HEK293 (cell line): ENCODE data around the gene FHAD1.

ENCODE experiments used
- CTCF ChIA-PET: fragments of 350-600 bp; formaldehyde crosslinking; extraction: SDS; loops from one replicate; lab custom pipeline; 2021; ENCODE audit warnings: antibody characterized with exemption; lab: Yijun Ruan, JAX
- POLR2A ChIA-PET: fragments of 300-600 bp; formaldehyde crosslinking; extraction: SDS; loops from one replicate; lab custom pipeline; 2020; ENCODE audit warnings: antibody characterized with exemption, inconsistent platforms; lab: Yijun Ruan, JAX
- H3K27ac ChIP-seq: fragments of 200-500 bp; sonication (Bioruptor generic); 2 replicates; pipeline ENCODE4 v1.5.1; 2014; ENCODE audit warnings: low read depth, low read length, control low read depth, inconsistent platforms; ENCODE audit errors: extremely low read depth
- H3K36me3 ChIP-seq, 2 experiments: fragments of 200-500 bp in 1 of 2; sonication (Bioruptor generic) in 1 of 2; 1 replicate in 1 of 2; 2 replicates in 1 of 2; pipeline ENCODE4 v1.5.1; 2014 to 2017; ENCODE audit warnings: inconsistent platforms in 2 of 2, low read length in 2 of 2; ENCODE audit not compliant: control insufficient read depth in 2 of 2, insufficient read depth in 1 of 2
- H3K4me1 ChIP-seq: fragments of 200-500 bp; sonication (Bioruptor generic); 2 replicates; pipeline ENCODE4 v1.5.1; 2014; ENCODE audit warnings: mild to moderate bottlenecking, low read length, inconsistent platforms; ENCODE audit not compliant: control insufficient read depth, insufficient read depth
- H3K4me3 ChIP-seq: 2 replicates; pipeline ENCODE4 v1.5.1; 2011; ENCODE audit warnings: low read depth, mild to moderate bottlenecking, control low read depth, low read length, moderate library complexity
- H3K9me3 ChIP-seq: fragments of 200-500 bp; sonication (Bioruptor generic); 2 replicates; pipeline ENCODE4 v1.5.1; 2014; ENCODE audit warnings: low read depth, low read length, inconsistent platforms; ENCODE audit not compliant: control insufficient read depth, insufficient read depth
- FEZF1 ChIP-seq: fragments of 450-650 bp; formaldehyde crosslinking; IDR thresholded peaks from 2 replicates; pipeline ENCODE4 v1.5.1; 2016; ENCODE audit warnings: missing biosample characterization, missing genetic modification characterization
- GFI1B ChIP-seq: fragments of 450-650 bp; formaldehyde crosslinking; IDR thresholded peaks from 2 replicates; pipeline ENCODE4 v1.5.1; 2016; ENCODE audit warnings: missing biosample characterization, missing genetic modification characterization
- GLIS1 ChIP-seq: fragments of 450-650 bp; formaldehyde crosslinking; IDR thresholded peaks from 2 replicates; pipeline ENCODE4 v1.5.1; 2016; ENCODE audit warnings: missing biosample characterization, missing genetic modification characterization
- GLIS2 ChIP-seq: fragments of 450-650 bp; formaldehyde crosslinking; IDR thresholded peaks from 2 replicates; pipeline ENCODE4 v1.5.1; 2016; ENCODE audit warnings: missing biosample characterization, missing genetic modification characterization
- IKZF3 ChIP-seq: fragments of 450-650 bp; IDR thresholded peaks from 2 replicates; pipeline ENCODE4 v1.5.0; 2018; ENCODE audit warnings: missing biosample characterization, mild to moderate bottlenecking, missing genetic modification characterization, moderate library complexity
- KLF1 ChIP-seq: fragments of 450-650 bp; formaldehyde crosslinking; IDR thresholded peaks from 2 replicates; pipeline ENCODE4 v1.5.1; 2016; ENCODE audit warnings: missing biosample characterization, missing genetic modification characterization
- OSR2 ChIP-seq: fragments of 450-650 bp; formaldehyde crosslinking; IDR thresholded peaks from 2 replicates; pipeline ENCODE4 v1.5.1; 2016; ENCODE audit warnings: missing biosample characterization, missing genetic modification characterization
- RBAK ChIP-seq: fragments of 450-650 bp; formaldehyde crosslinking; IDR thresholded peaks from 2 replicates; pipeline ENCODE4 v1.5.1; 2016; ENCODE audit warnings: missing biosample characterization, missing genetic modification characterization
- SALL2 ChIP-seq: fragments of 450-650 bp; formaldehyde crosslinking; IDR thresholded peaks from 2 replicates; pipeline ENCODE4 v1.5.0; 2017; ENCODE audit warnings: missing biosample characterization, mild to moderate bottlenecking, missing genetic modification characterization, borderline replicate concordance
- SETDB1 ChIP-seq: IDR thresholded peaks from one replicate; pipeline ENCODE4 v1.6.1; 2017; ENCODE audit warnings: mild to moderate bottlenecking, low read length, moderate library complexity, mixed read lengths; ENCODE audit not compliant: insufficient read length
- ZBTB20 ChIP-seq: fragments of 450-650 bp; formaldehyde crosslinking; IDR thresholded peaks from 2 replicates; pipeline ENCODE4 v1.5.1; 2016; ENCODE audit warnings: missing biosample characterization, missing genetic modification characterization
- ZBTB8A ChIP-seq: fragments of 450-650 bp; formaldehyde crosslinking; IDR thresholded peaks from 2 replicates; pipeline ENCODE4 v1.5.1; 2016; ENCODE audit warnings: missing biosample characterization, missing genetic modification characterization
- ZFHX2 ChIP-seq: fragments of 450-650 bp; formaldehyde crosslinking; conservative IDR thresholded peaks from 2 replicates; pipeline ENCODE4 v1.5.1; 2016; ENCODE audit warnings: missing biosample characterization, missing genetic modification characterization
- ZFP3 ChIP-seq: fragments of 450-650 bp; formaldehyde crosslinking; IDR thresholded peaks from 2 replicates; pipeline ENCODE4 v1.5.1; 2016; ENCODE audit warnings: low read depth, missing biosample characterization, missing genetic modification characterization
- ZFP69B ChIP-seq: fragments of 450-650 bp; formaldehyde crosslinking; IDR thresholded peaks from 2 replicates; pipeline ENCODE4 v1.5.1; 2016; ENCODE audit warnings: missing biosample characterization, missing genetic modification characterization
- ZNF133 ChIP-seq: fragments of 450-650 bp; formaldehyde crosslinking; IDR thresholded peaks from 2 replicates; pipeline ENCODE4 v1.5.1; 2016; ENCODE audit warnings: missing biosample characterization, missing genetic modification characterization
- ZNF16 ChIP-seq: fragments of 450-650 bp; formaldehyde crosslinking; IDR thresholded peaks from 2 replicates; pipeline ENCODE4 v1.5.1; 2016; ENCODE audit warnings: low read depth, missing biosample characterization, missing genetic modification characterization
- ZNF223 ChIP-seq: fragments of 450-650 bp; formaldehyde crosslinking; IDR thresholded peaks from 2 replicates; pipeline ENCODE4 v1.5.1; 2016; ENCODE audit warnings: missing biosample characterization, missing genetic modification characterization
- ZNF239 ChIP-seq: fragments of 450-650 bp; formaldehyde crosslinking; IDR thresholded peaks from 2 replicates; pipeline ENCODE4 v1.5.1; 2016; ENCODE audit warnings: missing biosample characterization, missing genetic modification characterization
- ZNF404 ChIP-seq: fragments of 450-650 bp; formaldehyde crosslinking; IDR thresholded peaks from 2 replicates; pipeline ENCODE4 v1.5.1; 2017; ENCODE audit warnings: missing biosample characterization, missing genetic modification characterization
- ZNF548 ChIP-seq: fragments of 450-650 bp; formaldehyde crosslinking; IDR thresholded peaks from 2 replicates; pipeline ENCODE4 v1.5.1; 2016; ENCODE audit warnings: missing biosample characterization, missing genetic modification characterization
- ZNF600 ChIP-seq: fragments of 450-650 bp; formaldehyde crosslinking; IDR thresholded peaks from 2 replicates; pipeline ENCODE4 v1.5.1; 2016; ENCODE audit warnings: missing biosample characterization, missing genetic modification characterization
- ZNF639 ChIP-seq: fragments of 450-650 bp; formaldehyde crosslinking; IDR thresholded peaks from 2 replicates; pipeline ENCODE4 v1.5.1; 2016; ENCODE audit warnings: missing biosample characterization, missing genetic modification characterization
- ZNF658 ChIP-seq: fragments of 450-650 bp; formaldehyde crosslinking; IDR thresholded peaks from 2 replicates; pipeline ENCODE4; 2016; ENCODE audit warnings: missing biosample characterization, missing genetic modification characterization
- ZNF670 ChIP-seq: fragments of 450-650 bp; formaldehyde crosslinking; IDR thresholded peaks from 2 replicates; pipeline ENCODE4 v1.5.1; 2016; ENCODE audit warnings: missing biosample characterization, missing genetic modification characterization, low read depth
- ZNF768 ChIP-seq: fragments of 450-650 bp; formaldehyde crosslinking; IDR thresholded peaks from 2 replicates; pipeline ENCODE4 v1.5.1; 2018; ENCODE audit warnings: missing biosample characterization, mild to moderate bottlenecking, missing genetic modification characterization
- ZNF837 ChIP-seq: fragments of 450-650 bp; formaldehyde crosslinking; IDR thresholded peaks from 2 replicates; pipeline ENCODE4 v1.5.1; 2016; ENCODE audit warnings: missing biosample characterization, missing genetic modification characterization
- ZXDB ChIP-seq: fragments of 450-650 bp; formaldehyde crosslinking; IDR thresholded peaks from 2 replicates; pipeline ENCODE4 v1.5.1; 2016; ENCODE audit warnings: missing biosample characterization, missing genetic modification characterization

FHAD1 gene

DNA sequence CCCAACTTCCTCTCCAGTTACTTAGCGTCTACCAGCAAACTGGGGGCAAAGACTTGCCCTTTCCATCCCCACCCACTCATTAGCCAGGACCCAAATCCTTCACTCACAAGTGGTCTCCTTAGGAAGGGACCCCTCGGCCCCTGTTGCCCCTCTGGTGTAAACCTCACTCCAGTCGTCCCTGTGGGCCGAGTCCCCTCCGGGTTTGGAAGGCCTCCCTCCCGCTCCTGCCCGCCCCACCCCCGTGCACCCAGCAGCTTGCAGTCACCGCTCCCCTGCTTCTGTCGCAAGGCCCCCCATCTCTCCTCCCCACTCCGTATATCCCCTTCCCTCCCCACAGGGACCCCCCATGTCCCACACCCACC, 163.8 kb downstream of the FHAD1 start:
- peaks cover 3% of the 10 kb centered on the region; the same call in 1 of the 2 replicates for H3K4me1 ChIP-seq
- POLR2A ChIA-PET, result interaction anchor here (0.5 kb wide), 1 partner anchor 820 kb away, joined by 3 read pairs; no protein-coding TSS in a partner anchor
- H3K36me3 ChIP-seq, result peaks cover 0 to 20% of the 10 kb centered on the region in 2 experiments; a peak in 1 of 3 replicates
- H3K4me3 ChIP-seq, result peak overlapping the region; percentile 72
- no peak overlapping the region for H3K27ac ChIP-seq
- no peaks in the 10 kb centered on the region for H3K9me3 ChIP-seq
- CTCF ChIA-PET, result interaction anchor here (0.5 to 1.8 kb wide), 2 partner anchors 87 to 257 kb away, joined by 3 to 7 read pairs; no protein-coding TSS in a partner anchor
- no peak for TF ChIP-seq ZXDB
- TF ChIP-seq ZFHX2 (tag by site-specific recombination), result 0 out of 2 replicates have a peak, but pooled peaks have one; percentile 7
- 0 out of 2 replicates have a peak, but pooled peaks have one; percentile 10 for TF ChIP-seq GLIS2 (tag by site-specific recombination)

DNA sequence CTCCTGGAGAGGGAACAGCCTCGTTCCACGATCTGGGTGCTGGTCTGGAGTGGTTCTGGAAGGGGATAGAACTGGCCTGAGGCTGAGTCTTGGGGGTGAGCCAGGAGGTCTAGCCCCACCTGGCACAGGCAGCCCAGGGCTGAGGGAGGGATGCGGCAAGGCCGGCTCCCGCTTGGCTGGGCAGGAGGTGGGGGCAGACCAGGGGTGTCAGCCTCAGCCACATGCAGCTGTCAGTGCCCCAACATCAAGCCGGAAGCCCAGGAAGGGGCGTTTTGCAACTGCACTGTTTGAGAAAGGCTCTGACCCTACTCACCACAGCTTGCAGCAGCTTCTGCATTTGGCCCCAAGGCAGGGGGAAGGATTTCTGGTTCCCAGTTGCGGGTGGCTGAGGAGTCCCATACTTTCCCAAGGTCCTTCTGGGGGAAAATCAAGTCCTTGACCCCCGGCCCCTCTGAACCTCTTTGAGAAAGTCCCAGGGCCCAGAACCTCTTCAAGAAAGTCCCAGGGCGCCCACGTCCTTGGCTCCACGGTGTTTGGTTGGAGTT, 164.6 kb downstream of the FHAD1 start:
- CTCF ChIA-PET, result interaction anchor here (0.6 to 1.8 kb wide), 3 partner anchors 20 to 141 kb away, joined by 3 to 7 read pairs (median 7); no protein-coding TSS in a partner anchor
- H3K36me3 ChIP-seq, result peaks cover 0 to 20% of the 10 kb centered on the region in 2 experiments; a peak in 1 of 3 replicates
- POLR2A ChIA-PET, result interaction anchor here (1.6 kb wide), 1 partner anchor 10 kb away, joined by 4 read pairs; no protein-coding TSS in a partner anchor
- H3K27ac ChIP-seq, result no peak overlapping the region
- H3K4me1 ChIP-seq, result peaks cover 3% of the 10 kb centered on the region; the same call in 1 of the 2 replicates
- no peak overlapping the region for H3K4me3 ChIP-seq
- no peaks in the 10 kb centered on the region for H3K9me3 ChIP-seq
- TF ChIP-seq ZBTB8A (tag by site-specific recombination), result no peak
- TF ChIP-seq ZNF239 (tag by site-specific recombination), result no peak
- no peak for TF ChIP-seq IKZF3 (tag by site-specific recombination)
- TF ChIP-seq ZNF670 (tag by site-specific recombination), result no peak
- peak; percentile 74 for TF ChIP-seq GLIS1
- TF ChIP-seq SALL2 (tag by site-specific recombination), result no peak
- TF ChIP-seq ZNF600 (tag by site-specific recombination), result peak; percentile 89
- no peak for TF ChIP-seq ZNF548
- no peak for TF ChIP-seq ZNF133 (tag by site-specific recombination)
- no peak for TF ChIP-seq OSR2
- no peak for TF ChIP-seq ZNF658 (tag by site-specific recombination)
- no peak for TF ChIP-seq ZNF404 (tag by site-specific recombination)
- TF ChIP-seq ZBTB20 (tag by site-specific recombination), result peak; percentile 15; the same call in 1 of the 2 replicates
- peak; percentile 68 for TF ChIP-seq GLIS2 (tag by site-specific recombination)

DNA sequence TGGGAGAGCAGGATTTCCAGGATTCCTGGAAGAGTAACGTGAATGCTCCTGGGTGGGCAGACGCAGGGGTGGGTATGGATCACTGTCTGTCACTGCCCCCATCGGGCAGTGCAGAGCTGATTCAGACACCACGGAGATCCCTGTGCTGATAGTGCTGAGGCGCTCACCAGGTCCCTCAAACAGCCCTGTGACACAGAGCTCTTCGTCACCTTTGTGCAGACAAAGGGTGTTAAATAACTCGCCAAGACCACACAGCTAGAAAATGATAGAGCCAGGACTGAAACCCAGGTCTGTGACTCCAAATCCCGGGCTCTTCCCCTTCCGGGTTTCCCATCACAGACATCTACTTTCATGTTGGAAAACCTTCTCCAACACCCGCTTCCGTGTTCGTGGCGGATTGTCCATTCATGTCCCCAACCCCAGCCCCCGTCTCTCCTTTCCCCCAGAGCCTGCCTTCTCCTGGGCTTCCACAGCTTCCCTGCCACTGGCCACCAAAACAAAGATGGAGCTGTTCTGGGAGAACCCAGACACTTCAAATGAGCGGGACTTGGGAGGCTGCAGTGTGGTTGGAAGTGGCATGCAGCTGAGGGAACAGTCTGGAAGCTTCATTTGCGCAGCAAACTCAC, 165.3 kb downstream of the FHAD1 start:
- H3K9me3 ChIP-seq, result no peaks in the 10 kb centered on the region
- peaks cover 3% of the 10 kb centered on the region; the same call in 1 of the 2 replicates for H3K4me1 ChIP-seq
- no peak for TF ChIP-seq GFI1B (tag by site-specific recombination)
- TF ChIP-seq ZNF768 (tag by site-specific recombination), result no peak
- TF ChIP-seq ZNF837, result no peak
- TF ChIP-seq ZNF639 (tag by site-specific recombination), result no peak
- TF ChIP-seq ZNF16 (tag by site-specific recombination), result no peak
- no peak for TF ChIP-seq ZFP69B
- no peak for TF ChIP-seq FEZF1 (tag by site-specific recombination)
- TF ChIP-seq ZNF223 (tag by site-specific recombination), result no peak
- TF ChIP-seq SETDB1, result no peak
- no peak for TF ChIP-seq RBAK (tag by site-specific recombination)
- TF ChIP-seq ZFP3 (tag by site-specific recombination), result no peak
- no peak for TF ChIP-seq KLF1 (tag by site-specific recombination)
- peaks cover 0 to 20% of the 10 kb centered on the region in 2 experiments; a peak in 1 of 3 replicates for H3K36me3 ChIP-seq
- H3K27ac ChIP-seq, result no peak overlapping the region
- POLR2A ChIA-PET, result interaction anchor here (0.6 to 1.6 kb wide), 2 partner anchors 10 to 79 kb away, joined by 3 to 4 read pairs; no protein-coding TSS in a partner anchor
- CTCF ChIA-PET, result interaction anchor here (0.6 to 1.8 kb wide), 4 partner anchors 19 to 186 kb away, joined by 3 to 7 read pairs (median 7); no protein-coding TSS in a partner anchor
- H3K4me3 ChIP-seq, result no peak overlapping the region
